GM19324 (cell line): ENCODE results near the gene RADIL.

ENCODE experiments used
- ATAC-seq: cut with Tn5 transposase; IDR thresholded peaks from one replicate; pipeline ENCODE4 v1.9.1; 2021; ENCODE audit warnings: mild to moderate bottlenecking, moderate library complexity; ENCODE audit not compliant: unreplicated experiment, low FRiP score

Gene RADIL

DNA sequence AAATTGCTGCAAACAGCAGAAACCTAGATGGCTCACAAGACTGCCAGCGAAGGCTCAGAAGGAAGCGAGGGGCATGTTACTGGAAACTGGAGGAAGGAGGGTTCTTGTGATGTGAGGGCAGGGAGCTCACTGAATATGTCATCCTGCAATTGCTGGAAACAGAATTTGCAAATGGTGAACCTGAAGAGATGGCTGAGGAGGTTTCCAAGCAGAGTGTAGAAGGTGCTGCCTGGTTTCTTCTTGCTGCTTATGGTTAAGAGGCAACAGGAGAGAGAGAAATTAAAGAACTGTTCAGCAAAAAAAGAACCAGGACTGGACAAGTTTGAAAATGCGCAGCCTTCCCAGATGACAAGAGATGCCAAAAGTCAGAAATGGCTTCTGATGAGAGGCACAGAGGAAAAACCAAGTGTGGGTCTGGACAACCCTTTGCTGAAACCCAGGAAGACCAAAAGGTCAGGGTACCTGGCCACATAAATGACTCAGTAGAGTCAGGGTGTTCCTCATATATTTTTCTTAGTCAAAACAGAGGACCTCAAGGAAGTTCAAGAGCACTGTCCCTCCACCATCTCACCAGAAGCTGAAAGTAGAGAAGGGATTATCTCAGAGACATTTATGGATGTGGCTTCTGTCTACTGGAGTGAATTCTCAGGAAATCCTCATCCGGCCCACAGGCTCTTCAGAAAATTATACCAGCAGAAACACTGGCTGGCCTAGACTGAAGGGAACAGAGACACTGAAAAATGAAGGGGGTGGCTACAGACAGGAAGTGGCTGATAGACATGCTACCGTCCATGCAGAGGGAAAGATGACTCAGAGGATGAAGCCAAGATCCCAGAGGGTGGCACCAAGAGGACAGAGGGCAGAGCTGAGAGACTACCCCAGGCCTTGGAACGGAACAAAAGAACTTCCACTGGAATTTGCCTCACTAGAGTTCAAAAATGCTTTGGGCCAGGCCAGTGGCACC lies 31.8 kb downstream of the RADIL start:
- ATAC-seq: no peak

DNA sequence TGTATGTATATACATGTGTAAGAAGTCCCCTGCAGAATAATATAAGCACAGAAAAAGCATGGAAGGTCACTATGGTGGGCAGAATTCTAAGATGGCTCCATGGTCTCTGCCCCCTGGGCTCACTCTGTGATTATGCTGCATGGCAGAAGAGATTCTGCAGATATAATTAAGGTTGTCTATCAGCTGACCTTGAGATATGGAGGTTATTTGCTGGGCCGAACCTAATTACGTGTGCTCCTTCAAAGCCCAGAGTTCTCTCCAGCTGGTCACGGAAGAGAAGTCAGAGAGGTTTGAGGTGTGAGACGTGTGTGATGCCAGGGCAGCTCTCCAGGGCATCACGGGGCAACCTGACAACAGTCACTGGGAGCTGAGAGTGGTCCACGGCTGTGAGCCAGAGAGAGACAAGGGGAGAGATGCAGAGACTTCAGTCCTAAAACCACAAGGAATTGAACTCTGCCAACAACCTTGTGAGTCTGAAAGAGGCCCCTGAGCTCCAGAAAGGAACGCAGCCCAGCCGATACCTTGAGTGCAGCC lies 33.2 kb downstream of the RADIL start:
- no peak for ATAC-seq

DNA sequence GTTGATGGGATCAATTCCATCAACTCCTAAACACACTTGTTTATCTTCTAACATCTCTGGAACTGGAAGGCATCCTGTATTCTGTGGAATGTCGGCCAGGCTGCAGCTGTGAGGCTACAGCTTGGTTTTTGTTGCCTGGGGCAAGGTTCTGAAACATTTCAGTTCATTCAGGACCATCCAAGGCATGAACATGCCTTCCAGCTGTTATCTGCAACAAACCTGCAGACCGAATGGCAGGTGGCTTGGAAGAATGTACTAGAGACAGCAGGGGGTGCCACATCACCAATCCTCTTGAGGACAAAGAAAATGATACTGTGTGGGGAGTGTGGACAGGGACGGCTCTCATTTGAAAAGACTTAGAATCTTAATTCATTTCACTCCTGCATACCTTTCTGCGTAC lies 34.1 kb downstream of the RADIL start:
- no peak for ATAC-seq

DNA sequence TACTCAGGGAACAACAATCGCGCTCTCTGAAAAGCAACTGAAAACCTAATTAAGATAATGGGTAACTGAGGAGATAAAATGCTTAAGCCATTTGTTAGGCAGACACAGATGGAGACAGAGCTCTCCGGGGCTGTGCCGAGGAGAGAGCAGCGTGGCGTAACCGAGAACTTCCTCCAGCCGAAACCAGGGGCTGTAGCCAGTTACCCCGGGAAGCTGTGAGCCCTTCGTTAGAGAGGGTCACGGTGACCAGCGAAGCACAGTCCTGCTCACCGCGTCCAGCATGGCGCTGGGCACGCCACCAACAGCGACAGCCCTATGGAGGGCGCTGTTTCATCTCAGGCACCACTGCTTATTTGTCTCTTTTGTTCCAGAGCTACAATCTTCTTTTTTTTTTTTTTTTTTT lies 37.8 kb downstream of the RADIL start:
- ATAC-seq: no peak

DNA sequence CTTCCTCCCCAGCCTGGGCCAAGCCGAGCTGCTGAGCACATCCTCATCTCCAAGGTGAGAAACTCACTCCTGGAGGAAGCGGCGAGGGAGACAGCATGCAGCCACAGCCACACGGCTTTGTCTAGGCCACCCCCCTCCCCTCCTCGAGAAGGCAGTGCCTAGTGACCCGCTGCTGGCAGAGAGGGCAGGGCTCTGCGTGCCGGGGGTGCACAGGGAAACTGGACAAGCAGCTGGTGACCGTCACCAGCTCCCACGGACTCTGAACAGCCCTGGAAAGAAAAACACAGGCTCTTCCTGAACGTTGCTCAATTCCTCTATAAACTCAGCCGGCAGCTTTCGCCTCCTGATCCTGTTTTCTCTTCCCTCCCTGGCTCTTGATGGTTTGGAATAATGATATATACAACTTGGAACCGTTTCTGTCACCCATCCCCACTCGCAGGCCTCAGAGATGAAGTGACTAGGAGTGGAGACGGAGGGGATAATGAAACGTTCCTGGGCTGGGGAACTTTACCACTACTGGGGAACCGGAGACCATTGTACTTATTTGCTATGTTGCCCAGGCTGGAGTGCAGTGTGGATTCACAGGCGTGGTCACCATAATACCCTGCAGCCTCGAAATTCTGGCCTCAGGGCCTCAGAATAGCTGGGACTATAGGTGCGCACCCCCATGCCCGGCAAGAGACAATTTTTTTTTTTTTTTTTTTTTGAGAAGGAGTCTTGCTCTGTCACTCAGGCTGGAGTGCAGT lies 41.0 kb downstream of the RADIL start:
- no peak for ATAC-seq

DNA sequence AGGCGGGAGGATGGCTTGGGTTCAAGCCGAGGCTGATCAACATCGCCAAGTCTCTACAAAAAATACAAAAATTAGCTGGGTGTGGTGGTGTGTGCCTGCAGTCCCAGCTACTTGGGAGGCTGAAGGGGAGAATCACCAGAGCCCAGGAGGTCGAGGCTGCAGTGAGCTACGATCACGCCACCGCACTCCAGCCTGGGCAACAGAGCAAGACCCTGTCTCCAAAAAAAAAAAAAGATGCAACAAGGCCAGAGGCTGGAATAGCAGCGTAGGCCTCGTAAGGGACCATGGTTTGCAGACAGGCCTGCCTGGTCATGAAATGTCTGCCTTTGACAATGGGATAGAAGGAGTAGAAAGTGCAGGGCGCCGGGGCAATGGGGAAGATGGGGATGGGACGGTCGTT lies 41.7 kb downstream of the RADIL start:
- no peak for ATAC-seq

DNA sequence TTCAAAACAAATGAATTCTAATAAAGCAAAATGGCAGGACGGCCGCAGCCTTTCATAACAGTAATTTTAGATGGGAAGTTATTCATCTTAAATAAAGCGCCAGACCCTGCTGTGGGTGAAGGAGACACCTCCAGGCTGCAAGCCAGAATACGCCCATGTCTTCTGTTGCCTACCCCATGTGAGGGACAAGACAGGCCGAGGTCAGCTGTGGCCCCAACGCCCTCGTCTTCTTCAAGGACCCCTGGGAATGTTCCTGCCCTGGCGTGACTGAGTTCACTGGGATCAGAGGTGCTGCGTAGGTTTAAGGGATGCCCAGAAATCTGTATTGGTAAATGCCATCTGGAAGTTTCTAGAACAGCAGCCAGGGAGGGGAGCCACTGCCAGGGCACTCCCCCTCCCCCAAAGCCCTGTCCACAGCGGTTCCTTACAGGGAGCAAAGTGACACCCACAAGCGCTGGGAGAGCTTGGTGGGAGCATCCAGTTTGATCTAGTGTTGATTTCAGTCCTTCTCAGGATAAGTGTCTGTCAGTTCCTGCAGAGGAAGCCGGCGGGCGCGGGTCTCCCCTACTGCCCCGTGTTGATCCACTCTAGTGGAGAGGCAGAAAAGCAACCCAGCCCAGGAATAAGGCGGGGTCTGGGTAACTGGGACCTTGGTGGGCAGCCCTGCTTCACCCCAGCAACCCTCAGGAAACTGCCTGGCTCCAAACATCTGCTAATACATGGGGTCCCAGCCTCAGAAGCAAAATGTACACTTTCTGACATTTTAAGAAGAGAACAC lies 42.3 kb downstream of the RADIL start:
- ATAC-seq: no peak

DNA sequence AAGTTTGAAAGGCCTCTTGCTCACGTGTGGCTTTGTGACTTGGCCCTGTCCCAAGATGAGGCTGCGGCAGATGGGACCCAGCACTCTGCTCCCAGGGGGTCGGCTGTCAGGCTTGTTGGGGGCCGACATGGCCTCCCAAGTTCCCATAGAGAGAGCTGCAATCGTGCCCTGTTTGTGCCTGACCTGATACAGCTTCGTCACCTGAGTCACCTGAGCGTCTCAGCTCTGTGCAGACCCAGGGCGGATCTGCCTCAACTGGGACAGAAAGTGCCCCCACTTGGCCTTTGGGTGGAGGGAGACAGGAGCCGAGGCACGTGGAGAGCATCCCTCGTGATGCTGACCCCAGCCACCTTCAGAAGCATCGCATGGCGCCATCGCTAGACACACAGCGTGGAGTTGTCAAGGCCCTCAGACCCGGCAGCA lies 43.4 kb downstream of the RADIL start:
- ATAC-seq: no peak

DNA sequence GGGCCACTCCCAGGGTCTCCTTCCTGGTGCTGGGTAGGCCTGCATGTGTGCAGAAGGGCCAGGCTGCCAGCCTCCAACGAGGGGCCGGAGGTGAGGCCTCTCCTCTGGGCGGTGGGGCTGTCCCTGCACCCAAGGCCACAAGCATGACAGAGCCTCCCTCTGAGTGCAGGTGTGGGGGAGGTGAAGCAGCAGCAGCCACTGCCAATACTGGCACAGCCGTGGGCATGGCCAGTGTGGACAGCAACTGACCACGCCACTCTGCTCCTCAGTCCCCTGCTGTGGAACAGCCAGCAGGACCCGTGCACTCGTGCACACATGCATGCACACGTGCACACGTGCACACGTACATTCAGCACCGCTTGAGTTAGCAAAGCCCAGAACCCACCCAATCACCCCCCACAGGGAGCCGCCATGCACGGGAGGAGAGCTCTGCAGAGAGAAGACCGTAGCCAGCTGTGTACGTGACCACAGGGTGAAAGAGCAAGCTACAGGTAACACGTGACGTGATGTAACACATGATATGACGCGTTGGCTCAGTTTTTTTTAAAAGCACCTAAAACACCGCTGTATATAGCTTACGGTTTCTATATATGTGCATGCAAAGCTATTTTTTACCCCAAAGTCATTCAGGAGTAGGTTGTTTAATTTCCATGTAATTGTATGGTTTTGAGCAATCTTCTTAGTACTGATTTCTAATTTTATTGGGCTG lies 44.7 kb downstream of the RADIL start:
- ATAC-seq: no peak

DNA sequence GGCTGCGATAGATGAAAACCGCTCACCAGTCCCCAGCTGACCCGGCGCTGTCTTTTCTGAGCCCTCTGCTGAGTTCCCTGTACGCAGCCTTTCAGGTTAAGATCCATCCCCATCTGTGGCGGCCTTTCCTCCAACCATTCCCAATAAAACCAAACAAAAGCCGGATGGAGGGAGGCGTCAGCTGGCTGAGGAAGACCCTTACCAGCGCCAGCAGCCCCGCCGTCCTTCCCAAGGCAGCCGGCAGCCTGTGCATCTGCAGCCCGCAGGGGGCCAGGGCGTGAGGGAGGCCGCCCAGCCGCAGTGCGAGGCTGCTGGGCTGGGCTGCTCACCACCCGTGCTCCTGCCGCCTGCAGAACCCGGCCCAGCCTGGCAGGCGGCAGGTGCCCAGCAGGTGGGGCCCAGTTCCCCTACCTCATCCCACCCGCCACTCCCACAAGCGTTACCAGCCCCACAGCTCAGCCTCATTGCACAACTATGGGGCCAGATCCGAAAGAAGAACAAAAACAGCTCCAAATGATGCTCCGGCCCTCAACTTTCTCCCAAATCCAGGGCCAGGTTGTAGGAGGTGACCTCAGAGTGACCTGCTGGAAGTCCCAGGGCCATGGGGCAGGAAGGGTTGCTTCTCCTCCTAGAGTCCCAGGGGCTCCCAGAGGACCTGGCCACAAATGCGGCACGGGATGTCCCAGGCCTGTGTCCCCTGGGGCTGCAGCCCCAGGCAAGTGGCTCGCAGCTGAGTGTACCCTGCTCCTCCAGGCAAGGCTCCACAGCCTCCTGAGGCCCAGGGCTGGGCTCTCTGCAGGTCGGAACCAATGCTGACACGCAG lies 45.5 kb downstream of the RADIL start:
- no peak for ATAC-seq

DNA sequence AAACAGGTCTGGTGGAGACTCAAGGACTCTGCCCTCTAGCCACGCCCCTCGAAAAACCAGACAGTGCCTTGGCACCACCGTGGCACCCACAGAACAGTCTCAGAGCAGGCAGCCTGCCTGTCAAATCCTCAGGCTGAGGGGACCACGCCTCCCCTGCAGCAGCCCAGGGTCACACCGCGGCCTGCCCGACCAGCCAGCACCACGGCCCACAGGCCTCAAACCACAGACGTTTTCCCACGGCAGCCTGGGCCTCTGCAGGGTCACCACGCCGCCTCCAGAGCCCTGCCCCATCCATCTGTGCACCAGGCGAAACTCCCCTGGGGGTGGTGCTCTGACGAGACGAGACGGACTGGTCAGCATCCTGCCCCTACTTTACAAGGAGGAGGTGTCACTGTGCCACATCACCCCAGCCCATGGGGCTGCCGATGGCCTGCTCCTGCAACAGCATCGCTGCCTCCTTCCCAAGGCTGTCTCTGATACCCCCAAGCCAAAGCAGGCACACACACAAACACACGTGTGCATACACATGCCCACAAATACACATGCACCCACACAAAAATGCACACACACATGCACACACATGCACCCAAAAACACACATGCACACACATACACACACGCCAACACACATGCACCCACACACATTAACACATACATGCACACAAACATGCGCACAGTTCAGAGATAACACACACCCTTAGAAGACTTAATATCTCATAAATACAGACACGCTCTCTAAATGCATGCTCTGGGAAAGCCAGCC lies 46.3 kb downstream of the RADIL start:
- no peak for ATAC-seq

DNA sequence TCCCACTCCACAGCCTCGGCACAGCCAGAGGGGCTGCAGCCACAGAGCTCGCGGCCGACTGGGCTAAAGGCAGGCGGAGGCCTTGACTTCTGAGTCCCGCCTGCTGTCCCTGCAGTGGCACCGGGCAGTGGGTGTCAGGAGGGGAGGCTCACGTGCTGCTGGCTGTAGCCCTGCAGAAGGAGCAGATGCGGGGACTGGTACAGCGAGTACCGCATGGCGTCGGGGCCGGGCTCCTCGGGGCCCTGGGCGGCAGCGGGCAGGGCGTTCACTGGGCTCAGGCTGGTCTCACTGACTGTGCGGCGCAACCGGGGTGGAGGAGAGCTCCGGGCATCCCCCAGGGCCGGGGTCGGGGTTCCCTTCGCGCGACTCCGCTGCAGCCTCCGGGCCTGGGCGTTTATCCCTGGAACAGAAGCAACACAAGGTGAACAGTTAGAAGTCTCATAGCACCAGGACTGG lies 47.3 kb downstream of the RADIL start:
- no peak for ATAC-seq

DNA sequence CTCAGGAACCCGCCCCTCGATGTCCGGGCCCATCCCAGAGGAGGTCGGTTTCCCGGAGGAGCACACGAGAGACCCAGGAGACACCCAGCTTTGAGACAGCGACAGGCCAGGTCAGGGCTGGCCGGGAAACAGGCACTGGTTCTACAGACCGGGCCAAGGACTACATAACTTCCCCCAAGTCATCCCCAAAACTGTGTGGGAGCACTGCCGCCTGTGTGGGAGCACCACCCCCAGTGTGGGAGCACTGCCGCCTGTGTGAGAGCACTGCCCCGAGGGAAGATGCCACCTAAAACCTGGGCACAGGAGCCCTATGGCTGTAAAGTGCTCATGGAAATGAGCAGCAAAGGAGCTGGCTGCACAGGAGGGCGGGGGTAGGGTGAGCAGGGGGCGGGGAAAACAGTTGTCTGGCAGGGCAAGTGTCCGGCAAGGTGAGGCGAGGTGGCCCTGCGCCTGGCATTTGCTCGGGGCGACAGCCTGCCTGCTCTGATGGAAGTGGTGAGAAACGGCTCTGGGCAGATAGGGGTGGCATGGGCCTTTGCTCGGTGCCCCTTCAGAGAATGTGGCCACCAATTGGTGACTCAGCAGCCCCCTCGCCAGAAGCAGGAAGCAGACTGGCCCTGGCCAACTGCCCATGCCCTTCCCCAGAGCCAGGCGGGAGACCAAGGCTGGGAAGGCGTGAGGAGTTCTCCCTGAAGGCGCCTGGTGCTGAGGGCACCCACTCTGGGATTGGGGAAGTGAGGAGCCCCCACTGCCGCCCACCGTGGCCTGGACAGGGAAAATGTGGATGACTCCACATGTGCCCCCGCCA lies 47.9 kb downstream of the RADIL start:
- ATAC-seq: no peak

DNA sequence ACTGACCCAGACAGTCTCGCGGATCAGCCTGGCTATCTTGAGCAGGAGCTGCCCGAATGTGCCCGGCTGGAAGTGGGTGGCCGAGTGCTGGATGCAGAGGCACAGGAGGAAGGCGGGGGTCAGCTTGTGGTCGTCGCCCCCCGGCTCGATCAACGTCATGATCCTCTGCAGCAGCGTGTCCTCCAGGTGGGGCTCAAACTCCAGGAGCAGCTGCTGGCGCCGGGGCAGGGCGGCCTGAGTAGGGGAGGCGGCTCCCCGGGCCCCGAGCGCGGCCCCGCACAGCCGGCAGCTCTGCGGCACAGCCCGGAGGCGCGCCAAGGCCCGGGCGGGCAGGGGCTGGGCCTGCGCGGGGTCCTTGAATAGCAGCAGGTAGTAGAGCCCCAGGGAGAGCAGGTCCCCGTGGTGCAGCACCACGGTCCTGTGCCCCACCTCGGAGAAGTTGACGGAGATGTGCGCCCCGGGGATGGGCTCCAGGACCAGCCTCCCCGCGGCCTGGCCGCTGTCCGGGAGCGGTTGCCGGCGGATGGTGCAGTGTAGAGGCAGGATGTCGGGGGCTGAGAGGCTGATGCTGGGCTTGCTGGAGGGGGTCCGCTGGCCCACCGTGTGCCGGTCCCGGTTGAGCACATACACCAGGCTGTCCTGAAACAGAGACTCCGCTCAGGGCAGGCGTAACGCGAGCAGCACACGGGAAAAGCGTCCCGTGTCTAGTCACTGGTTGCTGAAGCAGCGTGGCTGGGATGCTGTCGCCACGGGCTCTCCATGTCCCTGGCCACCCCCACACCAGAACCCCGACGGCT lies 48.7 kb downstream of the RADIL start:
- ATAC-seq: no peak

DNA sequence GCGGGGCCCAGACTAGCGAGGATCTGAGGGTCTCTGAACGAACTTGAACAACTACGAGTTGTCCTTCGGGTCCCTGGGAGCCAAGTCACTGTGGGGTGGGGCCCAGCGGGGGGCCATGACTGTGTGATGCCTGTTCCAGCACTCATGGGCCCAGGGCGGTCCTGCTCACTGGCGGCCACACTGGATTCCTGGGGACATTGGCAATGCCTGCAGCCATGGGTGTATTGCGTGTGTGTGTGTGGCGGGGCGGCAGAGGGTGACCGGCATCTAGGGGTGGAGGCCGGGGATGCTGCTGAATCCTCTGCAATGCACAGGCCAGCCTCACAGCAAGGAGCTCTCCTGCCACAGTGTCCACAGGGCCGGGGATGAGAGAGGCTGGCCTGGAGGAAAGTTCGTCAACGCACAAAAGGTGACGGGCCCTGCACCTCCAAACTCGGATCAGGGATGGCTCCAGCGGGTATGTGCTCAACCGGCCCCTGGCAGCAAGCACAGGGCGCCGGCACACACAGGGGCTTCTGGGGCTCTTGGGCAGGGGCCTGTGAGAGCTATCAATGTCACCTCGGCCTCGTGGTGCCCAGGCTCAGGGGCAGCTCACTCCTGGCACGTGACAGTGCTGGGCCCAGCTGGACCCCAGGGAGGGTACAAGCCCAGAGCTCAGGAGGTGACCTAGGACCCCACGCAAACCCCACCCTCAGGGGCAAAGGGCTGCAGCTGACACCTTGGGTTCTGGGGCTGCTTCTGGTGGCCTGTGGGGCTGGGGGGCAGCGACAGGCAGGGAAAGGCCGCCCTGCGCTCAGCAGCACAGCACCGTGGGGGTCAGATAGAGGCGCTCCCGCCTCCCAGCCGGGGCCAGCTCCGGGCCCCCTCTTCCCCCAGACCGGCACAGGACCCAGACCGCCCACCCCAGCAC lies 49.6 kb downstream of the RADIL start:
- no peak for ATAC-seq

DNA sequence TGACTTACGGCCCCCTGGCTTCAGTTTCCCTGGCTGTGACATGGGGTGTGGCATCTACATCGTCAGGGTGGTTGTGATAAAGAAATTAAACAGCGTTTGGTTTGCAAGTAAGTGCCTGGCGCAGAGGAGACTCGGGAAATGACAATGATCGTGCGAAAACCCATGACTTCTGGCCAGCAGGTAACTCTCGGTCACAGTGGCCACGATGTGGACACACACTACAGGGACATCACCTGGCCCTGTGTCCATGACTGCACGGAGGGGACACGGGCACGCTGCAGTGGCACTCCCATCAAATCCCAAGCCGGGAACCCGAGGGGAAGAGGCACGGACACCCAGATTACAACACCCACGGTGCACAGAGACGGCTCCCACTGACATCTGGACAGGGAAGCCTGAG lies 50.3 kb downstream of the RADIL start:
- ATAC-seq: no peak
